Pancreas (tissue), 10 donors: Measurements from ENCODE around the gene COMTD1. TPM values are rescaled to one million over a fixed set of nuclear protein-coding genes. Genes with fewer than 3 reads are reported as not detected.

Experiments
- ATAC-seq, 4 donors: fragments of 200-7000 bp; cut with Tn5 transposase; one replicate each; pipeline versions ENCODE4 v1.8.0 to v1.9.1; 2020; ENCODE audit warnings: mild to moderate bottlenecking in 4 of 4, moderate library complexity in 4 of 4
- DNase-seq, 6 donors: peaks; one replicate each; pipeline ENCODE4 v3.0.0-alpha.2; 2020
- FAIRE-seq: peaks from 2 replicates; lab custom pipeline; 2012; peaks lifted over from hg19 to GRCh38; lab: Jason Lieb, UNC
- H3K27ac ChIP-seq, 4 donors: fragments of 200-600 bp; sonication (generic); 1 replicate in 3 of 4; 2 replicates in 1 of 4; pipeline versions ENCODE4 v1.5.0 to v1.8.0; 2020
- H3K27me3 ChIP-seq, 4 donors: fragments of 200-600 bp; one replicate each; pipeline ENCODE4 v1.8.0; 2021
- H3K36me3 ChIP-seq, 3 donors: fragments of 200-600 bp; sonication (generic) in 1 of 3; one replicate each; pipeline versions ENCODE4 v1.5.0 to v1.8.0; 2020 to 2021
- H3K4me1 ChIP-seq, 3 donors: fragments of 200-600 bp; one replicate each; pipeline ENCODE4 v1.8.0; 2021
- H3K4me3 ChIP-seq, 4 donors: fragments of 200-600 bp; sonication (generic) in 2 of 4; one replicate each; pipeline versions ENCODE4 v1.5.0 to v1.8.0; 2020 to 2021
- H3K9me3 ChIP-seq, 4 donors: fragments of 200-600 bp; one replicate each; pipeline ENCODE4 v1.8.0; 2021
- CTCF ChIP-seq, 4 donors: fragments of 200-600 bp; sonication (generic) in 3 of 4; IDR thresholded peaks; one replicate each; pipeline versions ENCODE4 v1.5.0 to v1.8.0; 2021; ENCODE audit warnings: antibody characterized with exemption in 4 of 4
- WGBS, 2 donors: extraction: QIAGEN DNeasy Blood & Tissue Kit; methylation state at CpG; one replicate each; pipeline ENCODE4 v1.1.7; 2013; 5-methylcytosine and 5-hydroxymethylcytosine counted together
- intact Hi-C, 3 donors: fragments of 100-400 bp; cut with DNase I; formaldehyde crosslinking; loops; one replicate each; pipeline versions ENCODE4 v1.11.1 to v1.14.2; 2022
- polyA plus RNA-seq, 2 donors: library from polyadenylated mRNA; stranded (reverse); fragments of 200-250 nt; gene quantifications; one replicate each; pipeline ENCODE4 v1.2.3, GENCODE V29; 2013
- total RNA-seq, 6 donors: library from RNA; stranded (reverse); fragmentation: NEBNext Ultra II Directional in 4 of 6; extraction: Animal tissue kit (Norgen Biotek cat#: 25700) in 4 of 6; gene quantifications; one replicate each; pipeline versions ENCODE4 v1.2.1 to v1.2.4, GENCODE V29; 2021 to 2023
- donor health status: healthy with polysubstance abuse.
- donor health status: DM: no; HTN: no; CAD: no; lungs with moderate emphysema.
- donor health status: DM: no; HTN: no; CAD: no.
- donor health status: control.
- donor health status: control.
- donor health status: Bipolar disorder and iron deficiency.
- donor health status: DM: yes; HTN: yes; CAD: no.
- donor health status: DM: no; HTN: no; CAD: no.
- donor health status: DM: no; HTN: no; CAD: no.
- donor health status: DM: yes; HTN: yes; CAD: no.

Gene COMTD1
- total RNA-seq, result 10 to 100 TPM; 54.1 to 99.4 (median 64.0) TPM
- 100 to 1,000 TPM; 153 to 318 TPM for polyA plus RNA-seq

GRCh38 chr10:75235375-75236177, at the start of gene COMTD1:
COMTD1 (minus strand) TSS chr10:75235957; CDS start chr10:75235928, 29 bp downstream.
- 0% methylated on average over 59 to 76 of the region's 76 CpGs for WGBS, 2 donors
- FAIRE-seq, result no peak

GRCh38 chr10:75283671-75284470, 48.1 kb upstream of the COMTD1 start:
- intact Hi-C loops, result no loop called here
- no peaks in the 10 kb centered on the region for H3K9me3 ChIP-seq
- no peak overlapping the region for H3K4me3 ChIP-seq
- ATAC-seq (peak; percentile 77 to 83 (median 82)), FAIRE-seq (no peak), DNase-seq (peak in 2 of 6 donors; percentile 56 to 65)
- no peaks in the 10 kb centered on the region for H3K36me3 ChIP-seq
- H3K4me1 ChIP-seq, result no peaks in the 10 kb centered on the region
- WGBS, 2 donors, result 53 to 60% methylated on average over 12 of the region's 12 CpGs
- no peaks in the 10 kb centered on the region for H3K27me3 ChIP-seq
- H3K27ac ChIP-seq, result peak overlapping the region; percentile 29 to 71 (median 46)
- TF ChIP-seq CTCF (IDR thresholded peaks at IDR 0.05), result no peak

More at GRCh38 chr10:75235375-75236177, at the start of gene COMTD1:
- TF ChIP-seq CTCF (IDR thresholded peaks at IDR 0.05), result peak; percentile 100
- no peaks in the 10 kb centered on the region for H3K9me3 ChIP-seq
- H3K27ac ChIP-seq, result peak within 1 kb of the TSS; percentile 92 to 97 (median 94)
- no peaks in the 10 kb centered on the region for H3K27me3 ChIP-seq
- intact Hi-C loops, result loop anchor here in 1 of 3 donors (10.0 kb wide), 1 partner anchor 971 kb away; no protein-coding TSS in a partner anchor
- DNase-seq (peak; percentile 97 to 100 (median 98)), ATAC-seq (peak; percentile 72 to 87 (median 80))
- peaks cover 0 to 11% (median 3%) of the 10 kb centered on the region in 3 donors for H3K36me3 ChIP-seq
- H3K4me1 ChIP-seq, result peaks cover 0 to 13% (median 7%) of the 10 kb centered on the region in 3 donors
- peak within 1 kb of the TSS; percentile 60 to 91 (median 81) for H3K4me3 ChIP-seq

- intact Hi-C loops, result no loop called here
- no peak for TF ChIP-seq CTCF (IDR thresholded peaks at IDR 0.05)
- FAIRE-seq, result no peak
- peak overlapping the region; percentile 29 to 71 (median 46) for H3K27ac ChIP-seq
- no peaks in the 10 kb centered on the region for H3K4me1 ChIP-seq
- peak in 3 of 4 donors; percentile 30 to 38 (median 30) for ATAC-seq
- no peaks in the 10 kb centered on the region for H3K36me3 ChIP-seq
- WGBS, 2 donors, result 53 to 57% methylated on average over 14 of the region's 14 CpGs
- H3K9me3 ChIP-seq, result no peaks in the 10 kb centered on the region
- no peaks in the 10 kb centered on the region for H3K27me3 ChIP-seq
- H3K4me3 ChIP-seq, result no peak overlapping the region
- peak in 1 of 6 donors; percentile 21 for DNase-seq
Observed at GRCh38 chr10:75283078-75283670, 47.4 kb upstream of the COMTD1 start.

GRCh38 chr10:75281974-75282373, 46.2 kb upstream of the COMTD1 start:
- intact Hi-C loops, result no loop called here
- TF ChIP-seq CTCF (IDR thresholded peaks at IDR 0.05), result no peak
- Histone ChIP-seq H3K36me3 (no peaks in the 10 kb centered on the region), H3K4me1 (no peaks in the 10 kb centered on the region), H3K27ac (no peak overlapping the region), H3K9me3 (no peaks in the 10 kb centered on the region), H3K4me3 (no peak overlapping the region), H3K27me3 (no peaks in the 10 kb centered on the region)
- FAIRE-seq, result no peak
- 68 to 81% methylated on average over 2 of the region's 2 CpGs for WGBS, 2 donors
- no peak for ATAC-seq
- DNase-seq, result peak in 1 of 6 donors; percentile 6
